Stimulated activated CD4-positive, alpha-beta T cell treated with anti-CD3 and anti-CD28 coated beads, TNF-alpha, amount 100 ng/mL, for 1 hour (primary cell): ENCODE data around the gene ARHGAP28.

Experiments used
- DNase-seq, 3 donors: peaks; one replicate each; pipeline ENCODE4 v3.0.0-alpha.2; 2020; ENCODE audit warnings: low read depth in 3 of 3, low spot score in 1 of 3

Gene ARHGAP28

DNA sequence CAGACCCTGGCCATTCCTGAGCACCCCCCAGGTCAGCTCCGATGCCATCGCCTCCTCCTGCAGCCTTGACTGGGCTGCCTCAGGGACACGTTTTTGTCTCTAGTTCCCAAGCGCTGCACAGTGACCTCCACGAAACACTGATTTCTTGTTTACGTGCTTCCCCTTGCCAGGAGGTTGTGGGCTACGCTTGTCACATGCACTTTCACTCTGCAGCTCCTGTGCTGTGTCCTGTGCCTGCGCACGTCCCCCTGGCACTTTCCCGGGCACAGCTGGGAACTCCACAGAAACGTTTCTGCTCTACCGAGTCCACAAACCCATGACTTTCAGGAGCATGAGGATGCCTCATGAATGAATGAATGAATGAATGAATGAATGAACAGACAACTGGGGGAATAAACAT, 227.5 kb downstream of the ARHGAP28 start:
- DNase-seq, result no peak

DNA sequence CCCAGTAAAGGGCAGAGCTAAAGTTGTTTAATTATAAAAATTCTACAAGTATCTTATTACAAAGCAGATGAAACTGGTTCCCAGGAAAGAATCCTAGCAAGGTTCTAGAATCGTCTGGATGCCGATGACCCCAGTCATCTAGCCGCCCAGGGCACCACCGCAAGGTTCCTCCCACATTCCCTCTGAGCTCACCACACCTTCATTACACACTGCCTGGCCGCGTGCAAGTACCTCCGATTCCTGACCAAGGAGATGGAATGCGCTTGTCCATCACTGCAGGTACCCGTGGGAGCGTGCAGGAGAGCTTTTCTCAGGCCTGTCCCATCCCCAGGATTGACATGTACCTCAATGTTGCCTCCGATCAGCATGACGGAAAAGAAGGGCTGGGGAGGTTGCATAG, 229.6 kb downstream of the ARHGAP28 start:
- DNase-seq, result no peak

DNA sequence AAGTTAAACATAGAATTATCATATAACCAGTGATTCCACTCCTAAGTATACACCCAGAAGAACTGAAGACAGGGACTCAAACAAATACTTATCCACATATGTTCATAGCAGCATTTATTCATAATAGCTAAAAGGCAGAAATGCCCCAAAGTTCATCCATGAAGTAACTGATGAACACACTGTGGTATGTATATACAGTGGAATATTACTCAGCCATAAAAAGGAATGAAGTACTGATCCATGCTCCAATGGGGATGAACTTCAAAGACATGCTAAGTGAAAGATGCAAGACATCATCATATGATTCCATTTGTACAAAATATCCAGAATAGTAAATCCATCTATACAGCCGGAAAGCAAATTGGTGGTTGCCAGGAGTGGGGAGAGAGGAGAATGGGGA, 230.6 kb downstream of the ARHGAP28 start:
- DNase-seq, result no peak

DNA sequence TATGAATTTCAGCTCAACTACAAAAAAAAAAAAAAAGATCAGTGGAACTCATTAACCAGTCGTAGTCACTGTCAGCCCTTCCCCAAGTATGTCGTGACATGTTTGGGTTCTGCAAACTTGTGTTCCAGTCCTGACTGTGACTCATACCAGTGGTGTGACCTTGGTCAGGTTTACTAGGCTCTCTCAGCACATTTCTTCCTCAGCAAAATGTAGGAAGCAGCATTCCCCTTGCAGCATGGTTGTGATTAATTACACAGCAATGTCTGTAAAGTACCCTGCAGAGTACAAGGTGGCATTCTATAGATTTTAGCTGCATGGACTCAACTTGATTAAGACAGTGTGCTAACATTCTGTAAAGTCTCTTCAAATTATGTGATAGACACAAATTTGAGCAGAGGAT, 231.1 kb downstream of the ARHGAP28 start:
- no peak for DNase-seq

DNA sequence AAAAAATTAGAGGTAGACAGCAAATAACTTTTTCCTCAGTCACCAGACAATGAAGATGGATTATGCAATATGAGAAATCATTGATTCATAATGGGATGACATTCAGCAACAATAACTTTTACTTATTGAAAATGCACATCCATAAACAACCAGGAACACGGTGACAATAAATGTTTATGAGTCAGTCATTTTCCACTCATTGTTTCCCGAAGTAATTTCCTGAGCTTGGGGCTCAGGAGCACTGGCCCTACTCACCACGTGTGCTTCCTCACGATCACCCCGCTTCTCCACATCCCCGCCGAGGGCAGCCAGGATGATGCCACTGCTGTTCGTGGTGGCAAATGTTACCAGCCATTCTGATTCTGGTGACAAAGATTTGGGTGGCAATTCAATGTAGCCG, 231.8 kb downstream of the ARHGAP28 start:
- DNase-seq, result no peak

DNA sequence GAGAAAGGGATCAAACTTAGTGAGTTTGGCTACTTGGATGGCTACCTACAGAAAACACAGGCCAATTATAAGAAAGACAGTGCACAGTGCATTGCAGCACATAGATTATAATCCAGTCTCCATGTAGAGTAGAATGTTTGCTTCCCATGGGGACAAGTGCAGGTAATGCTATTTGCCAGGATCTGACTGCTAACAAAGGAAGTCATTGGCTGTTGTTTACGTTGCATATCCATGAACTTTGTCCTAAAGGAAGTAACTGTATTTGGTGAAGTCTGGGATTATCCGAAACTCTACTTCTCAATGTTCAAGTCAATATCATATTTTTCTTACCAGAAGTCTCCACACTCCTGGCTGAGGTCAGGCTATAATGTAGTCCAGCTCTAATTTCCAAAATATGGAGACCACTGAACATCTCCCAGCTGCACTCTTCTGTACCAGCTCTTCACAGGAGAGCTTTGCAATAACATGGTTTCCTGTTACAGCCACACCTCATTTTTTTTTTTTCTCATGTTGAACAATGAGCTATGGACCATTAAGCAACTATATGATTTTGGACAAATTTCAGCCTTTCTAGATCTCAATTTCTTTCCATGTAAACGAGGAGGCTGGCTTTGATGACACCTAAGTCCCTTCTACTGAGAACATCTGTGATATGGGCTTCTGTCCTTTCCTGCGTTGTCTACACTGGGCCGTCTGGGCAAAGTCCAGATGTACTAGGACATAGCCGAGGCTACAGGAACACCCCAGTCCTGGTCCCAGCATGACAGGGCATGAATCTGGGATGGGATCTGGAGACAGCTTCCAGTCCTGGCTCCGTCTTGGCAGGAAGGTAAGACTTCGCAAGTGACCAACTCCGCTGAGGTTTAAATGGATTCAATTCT, 233.3 kb downstream of the ARHGAP28 start:
- no peak for DNase-seq

DNA sequence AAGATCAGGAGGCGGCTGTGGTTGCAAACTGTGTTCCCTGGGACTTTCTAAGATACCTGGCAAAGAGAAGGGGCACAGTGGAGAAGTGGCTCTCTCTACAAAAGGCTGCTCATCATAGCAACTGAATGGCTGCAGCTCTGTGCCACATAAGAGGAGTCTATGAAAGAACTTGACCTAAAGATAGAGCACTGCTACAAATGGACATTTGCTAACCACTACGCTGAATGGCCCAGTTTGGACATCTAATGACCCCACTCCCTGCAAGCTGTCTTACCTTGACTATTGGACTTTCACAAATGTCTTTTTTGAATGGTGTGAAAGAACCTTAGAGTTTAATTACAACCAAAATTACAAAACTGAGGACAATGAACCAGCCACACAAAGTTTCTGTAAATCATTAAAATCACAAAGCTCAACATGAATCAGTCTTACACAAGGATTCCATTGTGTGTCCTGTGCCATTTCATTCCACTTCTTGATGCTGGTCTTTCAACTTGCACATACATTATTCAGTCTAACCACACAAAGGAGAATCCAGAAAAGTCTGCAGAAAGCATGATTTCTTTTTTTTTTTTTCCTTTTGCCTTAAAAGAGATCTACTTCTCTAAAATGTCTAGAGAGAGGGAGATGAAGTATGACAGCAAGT, 234.1 kb downstream of the ARHGAP28 start:
- DNase-seq, result no peak
